ENCODE measurements around the gene VSIG2.

- TF ChIP-seq, protein P1, sequence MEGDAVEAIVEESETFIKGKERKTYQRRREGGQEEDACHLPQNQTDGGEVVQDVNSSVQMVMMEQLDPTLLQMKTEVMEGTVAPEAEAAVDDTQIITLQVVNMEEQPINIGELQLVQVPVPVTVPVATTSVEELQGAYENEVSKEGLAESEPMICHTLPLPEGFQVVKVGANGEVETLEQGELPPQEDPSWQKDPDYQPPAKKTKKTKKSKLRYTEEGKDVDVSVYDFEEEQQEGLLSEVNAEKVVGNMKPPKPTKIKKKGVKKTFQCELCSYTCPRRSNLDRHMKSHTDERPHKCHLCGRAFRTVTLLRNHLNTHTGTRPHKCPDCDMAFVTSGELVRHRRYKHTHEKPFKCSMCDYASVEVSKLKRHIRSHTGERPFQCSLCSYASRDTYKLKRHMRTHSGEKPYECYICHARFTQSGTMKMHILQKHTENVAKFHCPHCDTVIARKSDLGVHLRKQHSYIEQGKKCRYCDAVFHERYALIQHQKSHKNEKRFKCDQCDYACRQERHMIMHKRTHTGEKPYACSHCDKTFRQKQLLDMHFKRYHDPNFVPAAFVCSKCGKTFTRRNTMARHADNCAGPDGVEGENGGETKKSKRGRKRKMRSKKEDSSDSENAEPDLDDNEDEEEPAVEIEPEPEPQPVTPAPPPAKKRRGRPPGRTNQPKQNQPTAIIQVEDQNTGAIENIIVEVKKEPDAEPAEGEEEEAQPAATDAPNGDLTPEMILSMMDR (IDR thresholded peaks at IDR 0.05; ENCODE audit: low read length) = peak; percentile 76
- no peak for TF ChIP-seq EZH2 (IDR thresholded peaks at IDR 0.05; ENCODE audit: borderline replicate concordance, low read length)
These were observed 5.3 kb downstream of the VSIG2 start for GRCh38 chr11:124746621-124747243.
